ENCODE data around the gene GPX6.

GPX6 gene, protein sequence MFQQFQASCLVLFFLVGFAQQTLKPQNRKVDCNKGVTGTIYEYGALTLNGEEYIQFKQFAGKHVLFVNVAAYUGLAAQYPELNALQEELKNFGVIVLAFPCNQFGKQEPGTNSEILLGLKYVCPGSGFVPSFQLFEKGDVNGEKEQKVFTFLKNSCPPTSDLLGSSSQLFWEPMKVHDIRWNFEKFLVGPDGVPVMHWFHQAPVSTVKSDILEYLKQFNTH
- long read RNA-seq = 0 reads

DNA sequence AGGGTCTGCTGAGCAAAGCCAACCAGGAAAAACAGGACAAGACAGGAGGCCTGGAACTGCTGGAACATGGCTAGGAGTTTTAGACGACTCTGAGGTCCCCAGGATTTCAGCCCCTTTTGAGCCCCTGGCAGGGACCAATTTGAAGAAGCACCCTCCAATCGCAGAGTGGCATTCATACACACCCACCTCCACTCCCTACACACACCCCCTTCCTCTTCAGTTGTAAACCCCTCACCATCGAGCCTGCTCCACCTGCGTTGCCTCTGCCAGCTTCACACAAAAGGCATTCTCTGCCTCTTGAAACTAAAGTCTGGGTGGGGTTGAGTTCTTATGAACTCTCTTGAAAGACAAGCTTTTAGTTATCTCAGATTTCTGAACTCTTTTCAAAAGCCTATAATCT, at the start of gene GPX6:
Gene GPX6 (minus strand): TSS at position 118 of the 400 bp plus-strand sequence. CDS start 50 bp downstream, at position 68.
- no peak for DNase-seq (ENCODE audit: low read depth in 1 of 2, low spot score in 1 of 2)
- Histone ChIP-seq H3K4me3 (replicated peaks; ENCODE audit: insufficient read depth, low read length) (no peak within 1 kb of the TSS), H3K27me3 (ENCODE audit: insufficient read depth, poor library complexity, severe bottlenecking) (peaks cover 6% of the 10 kb centered on the region), H3K27ac (replicated peaks) (no peak within 1 kb of the TSS)
- TF ChIP-seq SPI1 (IDR thresholded peaks at IDR 0.05; ENCODE audit: borderline replicate concordance, low read depth) = no peak
- no peak for TF ChIP-seq REST (IDR thresholded peaks at IDR 0.05; ENCODE audit: insufficient replicate concordance, low read depth)
- no peak for TF ChIP-seq GABPA (IDR thresholded peaks at IDR 0.05; ENCODE audit: low read depth)
- TF ChIP-seq POLR2AphosphoS5 (IDR thresholded peaks at IDR 0.05; ENCODE audit: low read depth) = no peak
- TF ChIP-seq, protein P1, sequence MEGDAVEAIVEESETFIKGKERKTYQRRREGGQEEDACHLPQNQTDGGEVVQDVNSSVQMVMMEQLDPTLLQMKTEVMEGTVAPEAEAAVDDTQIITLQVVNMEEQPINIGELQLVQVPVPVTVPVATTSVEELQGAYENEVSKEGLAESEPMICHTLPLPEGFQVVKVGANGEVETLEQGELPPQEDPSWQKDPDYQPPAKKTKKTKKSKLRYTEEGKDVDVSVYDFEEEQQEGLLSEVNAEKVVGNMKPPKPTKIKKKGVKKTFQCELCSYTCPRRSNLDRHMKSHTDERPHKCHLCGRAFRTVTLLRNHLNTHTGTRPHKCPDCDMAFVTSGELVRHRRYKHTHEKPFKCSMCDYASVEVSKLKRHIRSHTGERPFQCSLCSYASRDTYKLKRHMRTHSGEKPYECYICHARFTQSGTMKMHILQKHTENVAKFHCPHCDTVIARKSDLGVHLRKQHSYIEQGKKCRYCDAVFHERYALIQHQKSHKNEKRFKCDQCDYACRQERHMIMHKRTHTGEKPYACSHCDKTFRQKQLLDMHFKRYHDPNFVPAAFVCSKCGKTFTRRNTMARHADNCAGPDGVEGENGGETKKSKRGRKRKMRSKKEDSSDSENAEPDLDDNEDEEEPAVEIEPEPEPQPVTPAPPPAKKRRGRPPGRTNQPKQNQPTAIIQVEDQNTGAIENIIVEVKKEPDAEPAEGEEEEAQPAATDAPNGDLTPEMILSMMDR (IDR thresholded peaks at IDR 0.05; ENCODE audit: insufficient read depth, low read length) = no peak

DNA sequence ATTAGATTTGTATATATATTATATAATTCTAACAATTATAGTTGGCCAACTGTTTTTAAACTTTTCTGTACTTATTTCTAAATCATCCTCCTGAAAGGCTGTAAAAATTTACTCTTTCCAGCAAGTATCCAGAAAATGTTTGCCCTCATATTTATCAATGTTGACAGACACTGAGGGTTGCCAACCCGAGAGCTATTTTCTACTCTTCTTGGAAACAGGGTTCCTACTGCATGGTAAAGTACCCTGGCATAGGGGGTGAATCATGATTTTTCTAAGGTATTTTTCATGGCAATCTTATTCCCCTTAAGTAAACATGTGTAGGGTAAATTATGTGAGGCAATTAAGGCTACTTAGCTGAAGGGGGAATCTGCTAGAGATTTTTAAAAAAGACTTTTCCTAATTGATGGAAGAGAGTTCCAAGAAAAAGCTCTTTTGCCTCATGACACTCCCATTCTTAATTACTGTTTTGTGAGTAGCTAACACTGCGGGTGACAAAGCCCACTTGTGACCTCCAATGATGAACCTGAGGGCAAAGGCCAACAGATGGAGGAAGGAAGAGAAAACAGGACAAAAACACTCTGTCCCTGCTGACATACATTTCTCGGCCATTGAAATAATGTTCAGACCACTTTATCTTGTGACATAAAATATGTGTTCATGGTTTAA, 48.0 kb upstream of the GPX6 start:
- no peak overlapping the region for H3K27ac ChIP-seq (replicated peaks)
- DNase-seq (ENCODE audit: low read depth in 1 of 2, low spot score in 1 of 2) = no peak
- TF ChIP-seq REST (IDR thresholded peaks at IDR 0.05; ENCODE audit: insufficient replicate concordance, low read depth) = no peak
- H3K4me3 ChIP-seq (replicated peaks; ENCODE audit: insufficient read depth, low read length) = no peak overlapping the region
- H3K27me3 ChIP-seq (ENCODE audit: insufficient read depth, poor library complexity, severe bottlenecking) = no peaks in the 10 kb centered on the region

GRCh38 chr6:28558629-28559028, 43.0 kb upstream of the GPX6 start:
- H3K4me3 ChIP-seq (replicated peaks; ENCODE audit: insufficient read depth, low read length) = no peak overlapping the region
- TF ChIP-seq, protein P1 (IDR thresholded peaks at IDR 0.05; ENCODE audit: insufficient read depth, low read length) = no peak
- TF ChIP-seq REST (IDR thresholded peaks at IDR 0.05; ENCODE audit: insufficient replicate concordance, low read depth) (no peak), GABPA (IDR thresholded peaks at IDR 0.05; ENCODE audit: low read depth) (no peak), SPI1 (IDR thresholded peaks at IDR 0.05; ENCODE audit: borderline replicate concordance, low read depth) (no peak), POLR2AphosphoS5 (IDR thresholded peaks at IDR 0.05; ENCODE audit: low read depth) (no peak)
- H3K27ac ChIP-seq (replicated peaks) = no peak overlapping the region
- H3K27me3 ChIP-seq (ENCODE audit: insufficient read depth, poor library complexity, severe bottlenecking) = no peaks in the 10 kb centered on the region
- DNase-seq (ENCODE audit: low read depth in 1 of 2, low spot score in 1 of 2) = no peak

All from HL-60 (cell line).